A549 (cell line): ENCODE measurements around the gene TGOLN2. TPM values are rescaled to one million over a fixed set of nuclear protein-coding genes. Genes with fewer than 3 reads are reported as not detected.

ENCODE experiments used
- ATAC-seq, 2 experiments: fragments of 200-7000 bp in 1 of 2; fragments of >200 bp in 1 of 2; cut with Nextera tagmentation in 1 of 2; cut with Tn5 transposase in 1 of 2; 3 replicates each; pipeline versions ENCODE4 v1.8.0 to v1.9.1; 2018 to 2020; ENCODE audit warnings: mild to moderate bottlenecking in 1 of 2, moderate library complexity in 1 of 2
- CTCF ChIA-PET: fragments of 300-600 bp; sonication (Branson Sonifier 250); formaldehyde crosslinking; extraction: SDS; loops from one replicate; lab custom pipeline; 2021; ENCODE audit warnings: antibody characterized with exemption, inconsistent platforms; lab: Yijun Ruan, JAX
- POLR2A ChIA-PET: fragments of 350-600 bp; formaldehyde crosslinking; extraction: SDS; loops from one replicate; lab custom pipeline; 2021; ENCODE audit warnings: antibody characterized with exemption, inconsistent platforms; lab: Yijun Ruan, JAX
- DNase-seq, 2 experiments: peaks; one replicate each; pipeline versions ENCODE4 v3.0.0 to v3.0.0-alpha.2; 2011 to 2016; ENCODE audit warnings: low read depth in 1 of 2, low spot score in 1 of 2
- FAIRE-seq: peaks from 2 replicates; lab custom pipeline; 2011; peaks lifted over from hg19 to GRCh38; lab: Jason Lieb, UNC
- H3K27ac ChIP-seq, 2 experiments: fragments of >200 bp; sonication (Bioruptor Twin); formaldehyde crosslinking; 3 replicates each; pipeline ENCODE4 v1.5.1; 2016 to 2017
- H3K4me1 ChIP-seq: fragments of >200 bp; sonication (Bioruptor Twin); formaldehyde crosslinking; 3 replicates; pipeline ENCODE4 v1.6.1; 2016
- H3K4me2 ChIP-seq: fragments of >200 bp; sonication (Bioruptor Twin); formaldehyde crosslinking; 3 replicates; pipeline ENCODE4 v1.6.1; 2016
- H3K4me3 ChIP-seq: fragments of >200 bp; sonication (Bioruptor Twin); formaldehyde crosslinking; 3 replicates; pipeline ENCODE4 v1.5.1; 2016
- H3K9me3 ChIP-seq: fragments of >200 bp; sonication (Bioruptor Twin); formaldehyde crosslinking; 3 replicates; pipeline ENCODE4 v1.6.1; 2016
- BHLHE40 ChIP-seq: IDR thresholded peaks from 2 replicates; pipeline ENCODE4 v1.6.1; 2012; ENCODE audit warnings: low read depth, low read length, inconsistent platforms
- CBX8 ChIP-seq: fragments of 200-600 bp; sonication (generic); IDR thresholded peaks from 2 replicates; pipeline ENCODE4 v1.6.1; 2016
- CHD2 ChIP-seq: fragments of 150-350 bp; IDR thresholded peaks from 2 replicates; pipeline ENCODE4 v1.6.1; 2014; ENCODE audit warnings: low read length; ENCODE audit not compliant: partially characterized antibody
- EHF ChIP-seq: fragments of 250-450 bp; sonication (Bioruptor Pico); IDR thresholded peaks from 2 replicates; pipeline ENCODE4 v1.5.0; 2020; ENCODE audit warnings: mild to moderate bottlenecking
- EP300 ChIP-seq, 2 experiments: fragments of >200 bp; sonication (Bioruptor Twin); formaldehyde crosslinking; IDR thresholded peaks; 2 replicates in 1 of 2; 3 replicates in 1 of 2; pipeline ENCODE4 v1.6.1; 2016 to 2017
- ESRRA ChIP-seq: fragments of 150-350 bp; IDR thresholded peaks from 2 replicates; pipeline ENCODE4 v1.6.1; 2014; ENCODE audit warnings: mild to moderate bottlenecking, low read length, borderline replicate concordance
- FOSL2 ChIP-seq, 2 experiments: fragments of 450-650 bp in 1 of 2; fragments of >200 bp in 1 of 2; sonication (Bioruptor Twin) in 1 of 2; formaldehyde crosslinking; IDR thresholded peaks; 2 replicates each; pipeline versions ENCODE4 v1.5.0 to v1.6.1; 2016 to 2020; ENCODE audit warnings: mild to moderate bottlenecking in 1 of 2, moderate library complexity in 1 of 2
- HDAC2 ChIP-seq: fragments of 200-600 bp; sonication (generic); IDR thresholded peaks from 2 replicates; pipeline ENCODE4 v1.6.1; 2016
- HOXB13 ChIP-seq: fragments of 250-450 bp; sonication (Bioruptor Pico); IDR thresholded peaks from 2 replicates; pipeline ENCODE4 v1.5.0; 2020; ENCODE audit warnings: low read depth, mild to moderate bottlenecking, moderate library complexity
- HOXB5 ChIP-seq: fragments of 250-450 bp; sonication (Bioruptor Pico); IDR thresholded peaks from 2 replicates; pipeline ENCODE4 v1.5.0; 2020; ENCODE audit warnings: mild to moderate bottlenecking, moderate library complexity
- JUN ChIP-seq, 2 experiments: fragments of >200 bp; sonication (Bioruptor Twin); formaldehyde crosslinking; IDR thresholded peaks; 2 replicates in 1 of 2; 3 replicates in 1 of 2; pipeline ENCODE4 v1.6.1; 2016 to 2017
- KDM1A ChIP-seq: fragments of 200-600 bp; sonication (generic); IDR thresholded peaks from 2 replicates; pipeline ENCODE4 v1.6.1; 2016; ENCODE audit warnings: low read depth, mild to moderate bottlenecking
- KDM5A ChIP-seq: fragments of 200-600 bp; sonication (generic); IDR thresholded peaks from 2 replicates; pipeline ENCODE4 v1.6.1; 2016; ENCODE audit warnings: antibody characterized with exemption, mild to moderate bottlenecking
- MYC ChIP-seq: IDR thresholded peaks from 2 replicates; pipeline ENCODE4 v1.6.1; 2012; ENCODE audit warnings: mild to moderate bottlenecking, inconsistent platforms, low read length, improper control_type of control experiment, borderline replicate concordance
- RFX5 ChIP-seq: fragments of 450-650 bp; IDR thresholded peaks from 2 replicates; pipeline ENCODE4 v1.7.1; 2014; ENCODE audit warnings: antibody characterized with exemption, mild to moderate bottlenecking, moderate library complexity
- RNF2 ChIP-seq: fragments of 200-600 bp; sonication (generic); IDR thresholded peaks from 2 replicates; pipeline ENCODE4 v1.6.1; 2016; ENCODE audit warnings: low read depth, mild to moderate bottlenecking, antibody characterized with exemption, moderate library complexity, borderline replicate concordance
- SREBF2 ChIP-seq: fragments of 450-650 bp; IDR thresholded peaks from 2 replicates; pipeline ENCODE4 v1.6.1; 2014; ENCODE audit warnings: mild to moderate bottlenecking, moderate library complexity
- TP53 ChIP-seq: fragments of 250-450 bp; sonication (Bioruptor Pico); IDR thresholded peaks from 2 replicates; pipeline ENCODE4 v1.5.0; 2021; ENCODE audit warnings: mild to moderate bottlenecking, moderate library complexity
- ZFP36 ChIP-seq: fragments of 450-650 bp; IDR thresholded peaks from 2 replicates; pipeline ENCODE4 v1.6.1; 2014; ENCODE audit warnings: borderline replicate concordance; ENCODE audit not compliant: partially characterized antibody
- ZNF302 ChIP-seq: fragments of 250-450 bp; sonication (Bioruptor Pico); IDR thresholded peaks from 2 replicates; pipeline ENCODE4 v1.9.0; 2021; ENCODE audit warnings: inconsistent platforms, mild to moderate bottlenecking, moderate library complexity
- ZSCAN20 ChIP-seq: fragments of 250-450 bp; sonication (Bioruptor Pico); IDR thresholded peaks from 2 replicates; pipeline ENCODE4 v1.8.0; 2022; ENCODE audit warnings: mild to moderate bottlenecking, moderate library complexity
- WGBS: methylation state at CpG from one replicate; pipeline ENCODE4 v1.1.6; 2017; ENCODE audit errors: missing lambda C conversion rate; 5-methylcytosine and 5-hydroxymethylcytosine counted together
- polyA plus RNA-seq, 4 experiments: library from polyadenylated mRNA; depleted of rRNA in 3 of 4; stranded (reverse); fragments of >200 nt; fragmentation: RNase III in 1 of 4; extraction: RNeasy Plus Mini Kit Qiagen cat#74134 plus additional on column Dnase treatment in 1 of 4; gene quantifications; 2 replicates in 3 of 4; 3 replicates in 1 of 4; pipeline ENCODE4 v1.2.3, GENCODE V29; 2011 to 2017
- TF ChIP-seq, protein P1 (sequence below): fragments of >200 bp; sonication (Bioruptor Twin); formaldehyde crosslinking; IDR thresholded peaks from 3 replicates; pipeline ENCODE4 v1.5.1; 2016
- TF ChIP-seq, protein P2 (sequence below): fragments of >200 bp; sonication (Bioruptor Twin); formaldehyde crosslinking; IDR thresholded peaks from 2 replicates; pipeline ENCODE4 v1.6.1; 2016
- TF ChIP-seq, protein P3 (sequence below): IDR thresholded peaks from 2 replicates; pipeline ENCODE4 v1.6.1; 2012; ENCODE audit warnings: low read depth, borderline replicate concordance
- TF ChIP-seq, protein P4 (sequence below): fragments of 200-600 bp; sonication (generic); IDR thresholded peaks from 2 replicates; pipeline ENCODE4 v1.6.1; 2016; ENCODE audit warnings: antibody characterized with exemption, mild to moderate bottlenecking, moderate library complexity

The TGOLN2 gene
- polyA plus RNA-seq, 2 of the 4 experiments (the other 2 are of a cell fraction): 97.1 to 177 TPM

DNA sequence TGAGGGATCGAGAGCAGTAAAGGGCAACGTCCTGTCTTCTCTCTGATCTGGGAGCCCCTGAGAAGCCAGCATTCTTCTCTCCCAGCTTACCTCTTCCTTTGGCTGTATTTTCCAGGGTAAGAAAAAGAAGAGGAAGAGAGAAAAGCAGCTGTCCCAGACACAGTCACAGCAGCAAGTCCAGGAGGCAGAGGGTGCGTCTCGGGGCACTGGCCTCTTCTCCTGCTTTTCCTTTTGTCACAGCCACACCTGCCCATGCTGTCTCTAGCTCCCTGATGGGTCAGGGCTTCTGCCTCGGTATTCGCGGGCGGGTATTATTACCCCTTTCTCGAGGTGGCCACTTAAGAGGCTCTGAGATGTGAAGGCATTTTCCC lies 20.3 kb downstream of the TGOLN2 start:
- CTCF ChIA-PET: interaction anchor here (0.6 to 14.5 kb wide), 6 partner anchors 9 to 243 kb away, joined by 3 to 371 read pairs (median 4); no protein-coding TSS in a partner anchor
- TF ChIP-seq EP300 (IDR thresholded peaks at IDR 0.05): no peak
- no peak for TF ChIP-seq HOXB13 (CRISPR knock-in tag)
- TF ChIP-seq KDM1A: no peak
- TF ChIP-seq ESRRA: no peak
- TF ChIP-seq, all 56 proteins: peak for 0
- POLR2A ChIA-PET: no interaction called here
- no peak overlapping the region for H3K4me2 ChIP-seq
- H3K9me3 ChIP-seq: no peaks in the 10 kb centered on the region
- DNase-seq (no peak), FAIRE-seq (no peak), ATAC-seq (no peak)
- H3K4me1 ChIP-seq: peaks cover 5% of the 10 kb centered on the region; the same call in 1 of the 3 replicates
- 83% methylated on average over 9 of the region's 9 CpGs for WGBS
- no peak overlapping the region for H3K27ac ChIP-seq
- no peak overlapping the region for H3K4me3 ChIP-seq

DNA sequence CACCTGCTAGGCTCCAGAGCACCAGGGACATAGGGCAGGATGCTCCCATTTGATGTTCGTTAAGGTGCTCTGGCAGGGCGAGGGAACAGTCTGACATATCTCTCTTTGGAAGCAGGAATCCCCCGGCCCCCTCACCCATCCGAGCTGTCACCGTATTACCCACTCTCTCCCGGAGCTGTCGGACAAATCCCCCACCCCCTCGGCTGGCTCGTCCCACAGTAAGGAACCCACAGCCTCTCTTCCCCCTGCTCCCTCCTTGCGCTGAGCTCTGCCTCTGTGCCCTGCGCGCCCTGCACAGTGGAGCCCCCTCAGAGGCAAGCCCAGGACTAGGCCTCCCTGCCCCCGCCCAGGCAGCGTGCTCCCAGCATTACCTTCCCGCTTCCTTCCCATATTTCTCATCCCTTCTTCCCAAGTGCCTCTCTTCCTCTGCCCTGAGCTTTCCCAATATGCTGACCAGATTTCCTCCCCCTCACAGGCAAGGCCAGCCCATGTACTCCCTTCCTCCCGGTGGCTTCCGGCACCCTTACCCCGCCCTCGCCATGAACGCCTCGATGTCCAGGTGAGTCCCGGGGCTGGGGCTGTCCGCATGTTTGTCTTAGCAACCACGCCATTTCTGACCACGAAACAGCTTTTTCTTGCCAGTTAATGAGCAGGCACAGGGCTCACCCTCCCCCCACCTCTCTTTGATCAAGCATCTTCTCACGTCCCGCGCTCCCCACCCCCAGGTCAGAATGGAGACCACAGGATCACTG lies 23.8 kb downstream of the TGOLN2 start:
- FAIRE-seq (no peak), ATAC-seq (no peak), DNase-seq (no peak)
- CTCF ChIA-PET: interaction anchor here (0.8 to 14.5 kb wide), 5 partner anchors 9 to 378 kb away, joined by 3 to 371 read pairs (median 7); no protein-coding TSS in a partner anchor
- H3K9me3 ChIP-seq: no peaks in the 10 kb centered on the region
- WGBS: 83% methylated on average over 28 of the region's 28 CpGs
- TF ChIP-seq, protein P1, sequence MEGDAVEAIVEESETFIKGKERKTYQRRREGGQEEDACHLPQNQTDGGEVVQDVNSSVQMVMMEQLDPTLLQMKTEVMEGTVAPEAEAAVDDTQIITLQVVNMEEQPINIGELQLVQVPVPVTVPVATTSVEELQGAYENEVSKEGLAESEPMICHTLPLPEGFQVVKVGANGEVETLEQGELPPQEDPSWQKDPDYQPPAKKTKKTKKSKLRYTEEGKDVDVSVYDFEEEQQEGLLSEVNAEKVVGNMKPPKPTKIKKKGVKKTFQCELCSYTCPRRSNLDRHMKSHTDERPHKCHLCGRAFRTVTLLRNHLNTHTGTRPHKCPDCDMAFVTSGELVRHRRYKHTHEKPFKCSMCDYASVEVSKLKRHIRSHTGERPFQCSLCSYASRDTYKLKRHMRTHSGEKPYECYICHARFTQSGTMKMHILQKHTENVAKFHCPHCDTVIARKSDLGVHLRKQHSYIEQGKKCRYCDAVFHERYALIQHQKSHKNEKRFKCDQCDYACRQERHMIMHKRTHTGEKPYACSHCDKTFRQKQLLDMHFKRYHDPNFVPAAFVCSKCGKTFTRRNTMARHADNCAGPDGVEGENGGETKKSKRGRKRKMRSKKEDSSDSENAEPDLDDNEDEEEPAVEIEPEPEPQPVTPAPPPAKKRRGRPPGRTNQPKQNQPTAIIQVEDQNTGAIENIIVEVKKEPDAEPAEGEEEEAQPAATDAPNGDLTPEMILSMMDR: no peak
- TF ChIP-seq HDAC2 (no peak), CBX8 (no peak), TP53 (CRISPR knock-in tag) (no peak), RFX5 (no peak), SREBF2 (no peak), ZSCAN20 (CRISPR knock-in tag) (no peak)
- POLR2A ChIA-PET: interaction anchor here (0.6 kb wide), 1 partner anchor 15 kb away, joined by 3 read pairs; no protein-coding TSS in a partner anchor
- no peak overlapping the region for H3K4me2 ChIP-seq
- no peak overlapping the region for H3K4me3 ChIP-seq
- no peaks in the 10 kb centered on the region for H3K4me1 ChIP-seq
- H3K27ac ChIP-seq: no peak overlapping the region

DNA sequence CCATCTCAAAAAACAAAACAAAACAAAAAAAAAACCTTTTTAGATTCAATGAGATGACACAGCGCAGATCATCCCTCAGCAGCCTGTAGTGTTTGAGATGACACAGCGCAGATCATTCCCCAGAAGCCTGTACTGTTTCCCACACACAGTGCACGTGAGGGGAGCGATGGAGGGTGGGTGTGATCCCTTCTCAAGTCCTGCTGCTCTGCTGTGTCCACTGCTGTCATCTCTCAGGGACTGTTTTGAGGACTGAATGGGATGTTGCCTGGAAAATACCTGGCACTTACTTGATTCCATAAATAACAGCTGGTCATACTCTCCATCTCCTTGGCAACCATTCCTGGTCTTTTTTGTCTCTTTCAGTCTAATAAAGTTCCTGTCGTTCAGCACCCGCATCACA lies 25.7 kb downstream of the TGOLN2 start:
- Histone ChIP-seq H3K4me2 (no peak overlapping the region), H3K9me3 (no peaks in the 10 kb centered on the region), H3K4me3 (no peak overlapping the region), H3K27ac (no peak overlapping the region), H3K4me1 (no peaks in the 10 kb centered on the region)
- WGBS: 86% methylated on average over 6 of the region's 6 CpGs
- TF ChIP-seq KDM5A (no peak), BHLHE40 (no peak), ZNF302 (no peak), MYC (no peak), RFX5 (no peak), JUN (IDR thresholded peaks at IDR 0.05) (no peak), TP53 (CRISPR knock-in tag) (no peak), ZFP36 (no peak), EHF (CRISPR knock-in tag) (no peak), HOXB5 (CRISPR knock-in tag) (no peak), HDAC2 (no peak), CHD2 (no peak), FOSL2 (IDR thresholded peaks at IDR 0.05) (no peak), FOSL2 (CRISPR knock-in tag; IDR thresholded peaks at IDR 0.05) (no peak), RNF2 (no peak)
- TF ChIP-seq, protein P2, sequence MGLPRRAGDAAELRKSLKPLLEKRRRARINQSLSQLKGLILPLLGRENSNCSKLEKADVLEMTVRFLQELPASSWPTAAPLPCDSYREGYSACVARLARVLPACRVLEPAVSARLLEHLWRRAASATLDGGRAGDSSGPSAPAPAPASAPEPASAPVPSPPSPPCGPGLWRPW: no peak
- TF ChIP-seq, protein P3, sequence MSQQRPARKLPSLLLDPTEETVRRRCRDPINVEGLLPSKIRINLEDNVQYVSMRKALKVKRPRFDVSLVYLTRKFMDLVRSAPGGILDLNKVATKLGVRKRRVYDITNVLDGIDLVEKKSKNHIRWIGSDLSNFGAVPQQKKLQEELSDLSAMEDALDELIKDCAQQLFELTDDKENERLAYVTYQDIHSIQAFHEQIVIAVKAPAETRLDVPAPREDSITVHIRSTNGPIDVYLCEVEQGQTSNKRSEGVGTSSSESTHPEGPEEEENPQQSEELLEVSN: no peak
- TF ChIP-seq, protein P4, sequence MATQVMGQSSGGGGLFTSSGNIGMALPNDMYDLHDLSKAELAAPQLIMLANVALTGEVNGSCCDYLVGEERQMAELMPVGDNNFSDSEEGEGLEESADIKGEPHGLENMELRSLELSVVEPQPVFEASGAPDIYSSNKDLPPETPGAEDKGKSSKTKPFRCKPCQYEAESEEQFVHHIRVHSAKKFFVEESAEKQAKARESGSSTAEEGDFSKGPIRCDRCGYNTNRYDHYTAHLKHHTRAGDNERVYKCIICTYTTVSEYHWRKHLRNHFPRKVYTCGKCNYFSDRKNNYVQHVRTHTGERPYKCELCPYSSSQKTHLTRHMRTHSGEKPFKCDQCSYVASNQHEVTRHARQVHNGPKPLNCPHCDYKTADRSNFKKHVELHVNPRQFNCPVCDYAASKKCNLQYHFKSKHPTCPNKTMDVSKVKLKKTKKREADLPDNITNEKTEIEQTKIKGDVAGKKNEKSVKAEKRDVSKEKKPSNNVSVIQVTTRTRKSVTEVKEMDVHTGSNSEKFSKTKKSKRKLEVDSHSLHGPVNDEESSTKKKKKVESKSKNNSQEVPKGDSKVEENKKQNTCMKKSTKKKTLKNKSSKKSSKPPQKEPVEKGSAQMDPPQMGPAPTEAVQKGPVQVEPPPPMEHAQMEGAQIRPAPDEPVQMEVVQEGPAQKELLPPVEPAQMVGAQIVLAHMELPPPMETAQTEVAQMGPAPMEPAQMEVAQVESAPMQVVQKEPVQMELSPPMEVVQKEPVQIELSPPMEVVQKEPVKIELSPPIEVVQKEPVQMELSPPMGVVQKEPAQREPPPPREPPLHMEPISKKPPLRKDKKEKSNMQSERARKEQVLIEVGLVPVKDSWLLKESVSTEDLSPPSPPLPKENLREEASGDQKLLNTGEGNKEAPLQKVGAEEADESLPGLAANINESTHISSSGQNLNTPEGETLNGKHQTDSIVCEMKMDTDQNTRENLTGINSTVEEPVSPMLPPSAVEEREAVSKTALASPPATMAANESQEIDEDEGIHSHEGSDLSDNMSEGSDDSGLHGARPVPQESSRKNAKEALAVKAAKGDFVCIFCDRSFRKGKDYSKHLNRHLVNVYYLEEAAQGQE: no peak
- ChIA-PET POLR2A (no interaction called here), CTCF (interaction anchor here (2.1 to 14.5 kb wide), 8 partner anchors 12 to 376 kb away, joined by 7 to 371 read pairs (median 44); partner anchors contain the start of genes TCF7L1 and TGOLN2)
- DNase-seq (no peak), ATAC-seq (no peak; a peak in 1 of 6 replicates), FAIRE-seq (no peak)
